HEK293T (cell line): ENCODE measurements around the gene CNTF.

Experiments
- BHLHE40 ChIP-seq: fragments of 450-650 bp; IDR thresholded peaks from 2 replicates; pipeline ENCODE4 v1.6.1; 2016; ENCODE audit warnings: mild to moderate bottlenecking, moderate library complexity, borderline replicate concordance
- ELF4 ChIP-seq: fragments of 450-650 bp; IDR thresholded peaks from 2 replicates; pipeline ENCODE4 v1.6.1; 2017; ENCODE audit warnings: antibody characterized with exemption
- FOXA1 ChIP-seq: fragments of 450-650 bp; IDR thresholded peaks from 2 replicates; pipeline ENCODE4 v1.6.1; 2016; ENCODE audit warnings: mild to moderate bottlenecking
- FOXM1 ChIP-seq: fragments of 450-650 bp; IDR thresholded peaks from 2 replicates; pipeline ENCODE4 v1.6.1; 2017; ENCODE audit warnings: mild to moderate bottlenecking, borderline replicate concordance
- SP1 ChIP-seq: fragments of 450-650 bp; IDR thresholded peaks from 2 replicates; pipeline ENCODE4 v1.6.1; 2017
- TARDBP ChIP-seq: fragments of 450-650 bp; IDR thresholded peaks from 2 replicates; pipeline ENCODE4 v1.6.1; 2016

- TF ChIP-seq SP1 (no peak), ELF4 (no peak), TARDBP (no peak), BHLHE40 (no peak), FOXM1 (no peak), FOXA1 (no peak)
These were observed 12.7 kb upstream of the CNTF start for GRCh38 chr11:58609723-58610122.
